Sigmoid colon (tissue), 7 donors: ENCODE data around the gene GNG3. TPM values are rescaled to one million over a fixed set of nuclear protein-coding genes. Genes with fewer than 3 reads are reported as not detected.
A peak's percentile ranks its signal among the peaks of the same experiment; 100 is the strongest.

Source experiments
- DNase-seq: peaks from one replicate; pipeline ENCODE4 v3.0.0-alpha.2; 2019
- H3K27ac ChIP-seq, 4 donors: fragments of 200-600 bp; sonication (generic); one replicate each; pipeline ENCODE4 v1.5.1; 2016 to 2019; ENCODE audit warnings: mild to moderate bottlenecking in 1 of 4
- H3K27me3 ChIP-seq, 3 donors: fragments of 200-600 bp; sonication (generic); one replicate each; pipeline ENCODE4 v1.5.1; 2019; ENCODE audit warnings: mild to moderate bottlenecking in 1 of 3
- H3K36me3 ChIP-seq, 4 donors: fragments of 200-600 bp; sonication (generic); one replicate each; pipeline ENCODE4 v1.5.1; 2016 to 2019
- H3K4me1 ChIP-seq, 4 donors: fragments of 200-600 bp; sonication (generic); one replicate each; pipeline ENCODE4 v1.5.1; 2017 to 2019
- H3K4me3 ChIP-seq, 4 donors: fragments of 200-600 bp; sonication (generic); one replicate each; pipeline ENCODE4 v1.5.1; 2017 to 2019; ENCODE audit warnings: mild to moderate bottlenecking in 2 of 4, moderate library complexity in 1 of 4
- H3K9me3 ChIP-seq, 4 donors: fragments of 200-600 bp in 3 of 4; sonication (generic) in 3 of 4; one replicate each; pipeline versions ENCODE4 v1.5.1 to v1.6.1; 2013 to 2019
- EP300 ChIP-seq, 4 donors: sonication (generic); formaldehyde crosslinking; IDR thresholded peaks; one replicate each; pipeline ENCODE4 v1.6.1; 2017; ENCODE audit warnings: antibody characterized with exemption in 4 of 4
- POLR2A ChIP-seq, 2 donors: fragments of 450-650 bp; IDR thresholded peaks; one replicate each; pipeline ENCODE4 v1.6.1; 2016; ENCODE audit warnings: antibody characterized with exemption in 2 of 2, mild to moderate bottlenecking in 2 of 2, moderate library complexity in 2 of 2
- POLR2AphosphoS5 ChIP-seq, 4 donors: sonication (generic); formaldehyde crosslinking; IDR thresholded peaks; one replicate each; pipeline ENCODE4 v1.6.1; 2017; ENCODE audit warnings: antibody characterized with exemption in 4 of 4
- WGBS, 2 donors: extraction: QIAGEN DNeasy Blood & Tissue Kit; methylation state at CpG; one replicate each; pipeline ENCODE4 v1.1.7; 2013; 5-methylcytosine and 5-hydroxymethylcytosine counted together
- intact Hi-C: fragments of 100-400 bp; cut with DNase I; formaldehyde crosslinking; loops from one replicate; pipeline ENCODE4 v1.15.1; 2023
- polyA plus RNA-seq, 3 donors: library from polyadenylated mRNA; stranded (reverse); fragments of 200-250 nt; gene quantifications; one replicate each; pipeline ENCODE4 v1.2.3, GENCODE V29; 2013
- total RNA-seq, 4 donors: library from RNA; depleted of rRNA; stranded (reverse); fragments of >200 nt; gene quantifications; one replicate each; pipeline ENCODE4 v1.1.0, GENCODE V29; 2016
- TF ChIP-seq, protein P1 (sequence below), 4 experiments: fragments of 450-650 bp in 3 of 4; fragments of 200-600 bp in 1 of 4; IDR thresholded peaks; one replicate each; pipeline ENCODE4 v1.5.1; 2016 to 2019; ENCODE audit warnings: antibody characterized with exemption in 4 of 4, mild to moderate bottlenecking in 3 of 4, moderate library complexity in 2 of 4
- donor health status: healthy with polysubstance abuse.
- donor health status: Bipolar disorder and iron deficiency.
- donor health status: healthy.

Gene GNG3
- total and polyA plus RNA-seq, 7 donors, result 1.2 to 5.0 (median 2.7) TPM; not detected in 2

DNA sequence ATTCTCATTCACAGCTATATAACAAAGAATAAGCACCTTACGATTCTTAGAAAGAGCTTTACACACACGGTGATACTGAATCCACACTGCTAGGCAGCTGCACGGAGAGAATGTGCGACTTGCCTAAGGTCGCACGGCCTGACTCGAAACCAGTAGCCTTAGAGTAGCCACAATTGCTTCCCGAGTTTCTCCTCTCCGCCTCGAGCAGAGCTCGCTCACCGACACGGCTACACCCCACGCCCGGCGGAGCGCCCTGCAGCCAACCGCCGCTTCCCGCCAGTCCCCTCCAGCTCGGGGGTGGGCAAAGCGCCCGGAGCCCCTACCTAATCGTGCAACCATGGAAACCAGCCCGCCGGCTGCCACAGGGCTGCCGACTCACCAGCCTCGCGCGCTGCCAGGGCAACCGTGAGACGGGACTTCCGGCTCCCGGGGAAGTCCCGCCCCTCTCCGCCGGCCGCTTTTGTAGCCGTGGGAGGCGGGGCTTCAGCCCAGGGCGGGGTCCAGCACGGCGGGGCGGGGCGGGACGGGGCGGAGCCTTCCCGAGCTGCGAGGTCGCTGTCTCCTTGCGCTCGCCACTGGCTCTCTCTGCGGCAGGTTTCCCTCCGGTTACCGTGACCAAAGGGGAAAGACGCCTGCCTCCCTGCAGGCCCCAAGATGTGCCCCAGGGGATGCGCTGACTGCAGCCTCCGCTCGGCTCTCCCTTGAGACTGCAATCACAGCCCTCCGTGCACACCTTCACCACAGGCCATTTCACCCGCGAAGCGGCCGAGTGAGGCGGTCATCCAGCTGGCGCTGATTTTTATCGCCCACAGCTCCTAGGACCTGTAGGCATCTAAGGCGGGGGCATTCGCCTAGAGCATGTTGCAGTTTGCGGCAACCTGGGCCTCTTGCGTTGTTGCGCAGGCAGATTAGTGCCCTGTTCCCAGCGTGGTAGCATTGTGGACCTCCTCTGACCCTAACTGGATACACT lies 1.3 kb upstream of the GNG3 start:
- H3K27ac ChIP-seq, result peak overlapping the region; percentile 81 to 88 (median 86)
- H3K4me1 ChIP-seq, result peaks cover 0 to 40% (median 36%) of the 10 kb centered on the region in 4 donors
- H3K4me3 ChIP-seq, result peak overlapping the region; percentile 49 to 73 (median 62)
- WGBS, 2 donors, result 3 to 7% methylated on average over 73 of the region's 73 CpGs
- no peaks in the 10 kb centered on the region for H3K27me3 ChIP-seq
- intact Hi-C loops, result loop anchor here (5.0 kb wide), 3 partner anchors 39 to 94 kb away; partner anchors contain the start of genes C11orf98, CSKMT, EML3 and INTS5
- peaks cover 0 to 19% (median 3%) of the 10 kb centered on the region in 4 donors for H3K36me3 ChIP-seq
- H3K9me3 ChIP-seq, result no peaks in the 10 kb centered on the region
- peak; percentile 97 for DNase-seq
- peak; percentile 48 to 60 for TF ChIP-seq POLR2A (IDR thresholded peaks at IDR 0.05)
- TF ChIP-seq, protein P1, sequence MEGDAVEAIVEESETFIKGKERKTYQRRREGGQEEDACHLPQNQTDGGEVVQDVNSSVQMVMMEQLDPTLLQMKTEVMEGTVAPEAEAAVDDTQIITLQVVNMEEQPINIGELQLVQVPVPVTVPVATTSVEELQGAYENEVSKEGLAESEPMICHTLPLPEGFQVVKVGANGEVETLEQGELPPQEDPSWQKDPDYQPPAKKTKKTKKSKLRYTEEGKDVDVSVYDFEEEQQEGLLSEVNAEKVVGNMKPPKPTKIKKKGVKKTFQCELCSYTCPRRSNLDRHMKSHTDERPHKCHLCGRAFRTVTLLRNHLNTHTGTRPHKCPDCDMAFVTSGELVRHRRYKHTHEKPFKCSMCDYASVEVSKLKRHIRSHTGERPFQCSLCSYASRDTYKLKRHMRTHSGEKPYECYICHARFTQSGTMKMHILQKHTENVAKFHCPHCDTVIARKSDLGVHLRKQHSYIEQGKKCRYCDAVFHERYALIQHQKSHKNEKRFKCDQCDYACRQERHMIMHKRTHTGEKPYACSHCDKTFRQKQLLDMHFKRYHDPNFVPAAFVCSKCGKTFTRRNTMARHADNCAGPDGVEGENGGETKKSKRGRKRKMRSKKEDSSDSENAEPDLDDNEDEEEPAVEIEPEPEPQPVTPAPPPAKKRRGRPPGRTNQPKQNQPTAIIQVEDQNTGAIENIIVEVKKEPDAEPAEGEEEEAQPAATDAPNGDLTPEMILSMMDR (IDR thresholded peaks at IDR 0.05), result no peak
- TF ChIP-seq EP300 (IDR thresholded peaks at IDR 0.05), result peak in 1 of 4 donors; percentile 6
- TF ChIP-seq POLR2AphosphoS5 (IDR thresholded peaks at IDR 0.05), result peak; percentile 53 to 91 (median 77)

- intact Hi-C loops, result loop anchor here (5.0 kb wide), 3 partner anchors 40 to 95 kb away; partner anchors contain the start of genes C11orf98, CSKMT, EML3 and INTS5
- no peaks in the 10 kb centered on the region for H3K27me3 ChIP-seq
- TF ChIP-seq POLR2AphosphoS5 (IDR thresholded peaks at IDR 0.05), result no peak
- TF ChIP-seq, protein P1 (IDR thresholded peaks at IDR 0.05), result no peak
- no peak for TF ChIP-seq EP300 (IDR thresholded peaks at IDR 0.05)
- no peak for TF ChIP-seq POLR2A (IDR thresholded peaks at IDR 0.05)
- WGBS, 2 donors, result 77 to 85% methylated on average over 8 of the region's 8 CpGs
- DNase-seq, result peak; percentile 61
- H3K9me3 ChIP-seq, result no peaks in the 10 kb centered on the region
- peaks cover 0 to 40% (median 36%) of the 10 kb centered on the region in 4 donors for H3K4me1 ChIP-seq
- peak overlapping the region; percentile 49 to 73 (median 62) for H3K4me3 ChIP-seq
- H3K27ac ChIP-seq, result peak overlapping the region; percentile 81 to 88 (median 86)
- peaks cover 0 to 19% (median 6%) of the 10 kb centered on the region in 4 donors for H3K36me3 ChIP-seq
Measured at GRCh38 chr11:62706850-62707247, 627 bp upstream of the GNG3 start.

DNA sequence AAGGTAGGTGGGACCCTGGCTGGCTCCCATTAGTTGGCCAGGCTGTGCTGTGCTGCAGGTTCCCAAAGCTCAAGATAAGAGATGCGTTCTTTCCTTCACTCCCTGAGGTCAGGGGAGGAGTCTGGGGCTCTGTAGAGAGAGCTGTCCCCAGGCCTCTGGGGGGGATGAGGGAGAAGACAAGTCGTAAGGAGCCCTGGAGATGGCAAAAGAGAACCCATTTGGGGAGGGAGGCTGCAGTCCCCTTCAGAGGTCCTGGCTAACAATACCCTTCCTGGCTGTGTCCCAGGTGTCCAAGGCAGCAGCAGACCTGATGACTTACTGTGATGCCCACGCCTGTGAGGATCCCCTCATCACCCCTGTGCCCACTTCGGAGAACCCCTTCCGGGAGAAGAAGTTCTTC lies 916 bp downstream of the GNG3 start:
- H3K36me3 ChIP-seq, result peaks cover 5 to 30% (median 13%) of the 10 kb centered on the region in 4 donors
- intact Hi-C loops, result loop anchor here (5.0 kb wide), 3 partner anchors 41 to 96 kb away; partner anchors contain the start of genes C11orf98, CSKMT, EML3 and INTS5
- no peaks in the 10 kb centered on the region for H3K9me3 ChIP-seq
- peak overlapping the region in 1 of 4 donors; percentile 55 for H3K4me3 ChIP-seq
- 79 to 81% methylated on average over 5 of the region's 5 CpGs for WGBS, 2 donors
- peak; percentile 68 for DNase-seq
- H3K27ac ChIP-seq, result peak overlapping the region; percentile 88 to 94 (median 92)
- H3K4me1 ChIP-seq, result peaks cover 0 to 40% (median 36%) of the 10 kb centered on the region in 4 donors
- TF ChIP-seq, protein P1 (IDR thresholded peaks at IDR 0.05), result no peak
- no peak for TF ChIP-seq POLR2A (IDR thresholded peaks at IDR 0.05)
- TF ChIP-seq EP300 (IDR thresholded peaks at IDR 0.05), result no peak
- no peak for TF ChIP-seq POLR2AphosphoS5 (IDR thresholded peaks at IDR 0.05)
- no peaks in the 10 kb centered on the region for H3K27me3 ChIP-seq

- no peaks in the 10 kb centered on the region for H3K27me3 ChIP-seq
- H3K4me1 ChIP-seq, result peaks cover 0 to 40% (median 36%) of the 10 kb centered on the region in 4 donors
- H3K4me3 ChIP-seq, result peak overlapping the region; percentile 44 to 59 (median 55)
- TF ChIP-seq POLR2A (IDR thresholded peaks at IDR 0.05), result no peak
- TF ChIP-seq EP300 (IDR thresholded peaks at IDR 0.05), result no peak
- TF ChIP-seq, protein P1 (IDR thresholded peaks at IDR 0.05), result no peak
- TF ChIP-seq POLR2AphosphoS5 (IDR thresholded peaks at IDR 0.05), result no peak
- DNase-seq, result peak; percentile 73
- no peaks in the 10 kb centered on the region for H3K9me3 ChIP-seq
- H3K27ac ChIP-seq, result peak overlapping the region; percentile 88 to 94 (median 92)
- intact Hi-C loops, result loop anchor here (5.0 kb wide), 3 partner anchors 41 to 96 kb away; partner anchors contain the start of genes C11orf98, CSKMT, EML3 and INTS5
- WGBS, 2 donors, result 2 to 5% methylated on average over 7 of the region's 7 CpGs
- H3K36me3 ChIP-seq, result peaks cover 5 to 34% (median 15%) of the 10 kb centered on the region in 4 donors
Measured at GRCh38 chr11:62708793-62709192, 1.3 kb downstream of the GNG3 start.
